ENCODE measurements around the gene PRCD.

- TF ChIP-seq SIN3A (IDR thresholded peaks at IDR 0.05; ENCODE audit: borderline replicate concordance, low read depth, low read length) (no peak), CTCF (IDR thresholded peaks at IDR 0.05) (no peak)
Observed at GRCh38 chr17:76495663-76496400, 44.0 kb upstream of the PRCD start.

Measured in SK-N-SH (cell line).